Testis (tissue), 2 donors: ENCODE results near the gene GUCA2A.

ENCODE experiments used
- CTCF ChIP-seq, 3 experiments: fragments of 450-650 bp in 2 of 3; fragments of 200-600 bp in 1 of 3; sonication (generic) in 1 of 3; IDR thresholded peaks; one replicate each; pipeline ENCODE4 v1.5.1; 2016 to 2019; ENCODE audit warnings: antibody characterized with exemption in 3 of 3, mild to moderate bottlenecking in 2 of 3, moderate library complexity in 1 of 3
- POLR2A ChIP-seq: fragments of 450-650 bp; IDR thresholded peaks from one replicate; pipeline ENCODE4 v1.6.1; 2017; ENCODE audit warnings: antibody characterized with exemption, mild to moderate bottlenecking, moderate library complexity

GRCh38 chr1:42179900-42180329 is 15.4 kb upstream of the GUCA2A start:
- TF ChIP-seq POLR2A (no peak), CTCF (IDR thresholded peaks at IDR 0.05) (no peak)
